Measurements from ENCODE around the gene IQGAP1. TPM values are rescaled to one million over a fixed set of nuclear protein-coding genes. Genes with fewer than 3 reads are reported as not detected.
"Not testable (repeated sequence)": the region's sequence is repeated elsewhere in the genome, so short reads cannot be mapped to it uniquely, and the experiment has no call there.

Gene IQGAP1
- total and polyA plus RNA-seq, 2 experiments from 2014 or later = 65.8 to 125 TPM

DNA sequence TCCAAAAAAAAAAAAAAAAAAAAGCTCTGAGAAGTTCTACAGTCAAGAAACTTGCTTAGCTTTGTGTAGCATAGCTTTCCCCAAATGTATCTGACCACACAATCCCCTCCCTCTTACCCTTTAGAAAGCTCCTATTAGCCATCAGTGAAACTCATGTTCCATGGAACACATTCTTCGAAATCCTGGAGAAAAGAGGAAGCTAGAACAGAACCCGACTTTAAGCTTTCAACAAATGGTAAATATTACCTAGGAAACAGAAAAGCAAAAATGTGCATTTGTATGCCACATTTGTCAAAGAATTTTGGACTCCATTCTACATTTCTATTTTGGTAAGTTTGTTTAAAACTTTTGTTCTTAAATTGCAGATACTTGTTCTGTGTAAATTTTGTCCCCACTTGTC is 124.2 kb downstream of the IQGAP1 start:
- TF ChIP-seq EZH2 (IDR thresholded peaks at IDR 0.05; ENCODE audit: borderline replicate concordance) = no peak
- H3K79me2 ChIP-seq = no peaks in the 10 kb centered on the region
- no peaks in the 10 kb centered on the region for H4K20me1 ChIP-seq (ENCODE audit: insufficient read depth, poor library complexity, severe bottlenecking)
- no peaks in the 10 kb centered on the region for H3K4me1 ChIP-seq (ENCODE audit: insufficient read depth)
- H3K27ac ChIP-seq = no peak overlapping the region
- H3K4me2 ChIP-seq = no peak overlapping the region
- H3K36me3 ChIP-seq (replicated peaks; ENCODE audit: insufficient read depth, low read depth) = no peaks in the 10 kb centered on the region
- no peaks in the 10 kb centered on the region for H3K9me2 ChIP-seq (replicated peaks; ENCODE audit: insufficient read depth)
- no peak overlapping the region for H3K4me3 ChIP-seq
- no peaks in the 10 kb centered on the region for H3K9me3 ChIP-seq (ENCODE audit: low read depth)
- no peaks in the 10 kb centered on the region for H3K27me3 ChIP-seq
- 92% methylated on average over 2 of the region's 2 CpGs for WGBS (ENCODE audit: low lambda C conversion rate, missing lambda C conversion rate)
- no peak overlapping the region for H2AFZ ChIP-seq
- DNase-seq (ENCODE audit: low spot score) = no peak

DNA sequence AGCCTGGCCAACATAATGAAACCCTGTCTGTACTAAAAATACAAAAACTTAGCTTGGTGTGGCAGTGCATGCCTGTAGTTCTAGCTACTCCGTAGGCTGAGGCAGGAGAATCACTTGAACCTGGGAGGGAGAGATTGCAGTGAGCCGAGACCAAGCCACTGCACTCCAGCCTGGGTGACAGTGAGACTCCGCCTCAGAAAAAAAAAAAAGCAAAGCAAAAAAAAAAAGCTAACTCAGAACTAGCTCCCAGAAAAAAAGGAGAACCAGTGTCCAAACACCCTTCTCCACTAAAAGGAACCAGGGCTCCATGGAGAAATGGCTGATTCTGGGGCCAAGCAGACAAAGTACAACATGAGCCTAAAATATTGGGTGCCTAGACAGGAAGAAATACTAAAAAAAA is 124.9 kb downstream of the IQGAP1 start:
- DNase-seq (ENCODE audit: low spot score) = no peak
- Histone ChIP-seq H3K9me3 (ENCODE audit: low read depth) (no peaks in the 10 kb centered on the region), H3K4me2 (no peak overlapping the region), H2AFZ (no peak overlapping the region), H3K79me2 (no peaks in the 10 kb centered on the region), H3K27ac (no peak overlapping the region), H3K27me3 (no peaks in the 10 kb centered on the region), H3K4me1 (ENCODE audit: insufficient read depth) (no peaks in the 10 kb centered on the region), H4K20me1 (ENCODE audit: insufficient read depth, poor library complexity, severe bottlenecking) (no peaks in the 10 kb centered on the region), H3K4me3 (no peak overlapping the region), H3K36me3 (replicated peaks; ENCODE audit: insufficient read depth, low read depth) (no peaks in the 10 kb centered on the region), H3K9me2 (replicated peaks; ENCODE audit: insufficient read depth) (no peaks in the 10 kb centered on the region)
- TF ChIP-seq EZH2 (IDR thresholded peaks at IDR 0.05; ENCODE audit: borderline replicate concordance) = no peak
- WGBS (ENCODE audit: low lambda C conversion rate, missing lambda C conversion rate) = 95% methylated on average over 3 of the region's 3 CpGs

DNA sequence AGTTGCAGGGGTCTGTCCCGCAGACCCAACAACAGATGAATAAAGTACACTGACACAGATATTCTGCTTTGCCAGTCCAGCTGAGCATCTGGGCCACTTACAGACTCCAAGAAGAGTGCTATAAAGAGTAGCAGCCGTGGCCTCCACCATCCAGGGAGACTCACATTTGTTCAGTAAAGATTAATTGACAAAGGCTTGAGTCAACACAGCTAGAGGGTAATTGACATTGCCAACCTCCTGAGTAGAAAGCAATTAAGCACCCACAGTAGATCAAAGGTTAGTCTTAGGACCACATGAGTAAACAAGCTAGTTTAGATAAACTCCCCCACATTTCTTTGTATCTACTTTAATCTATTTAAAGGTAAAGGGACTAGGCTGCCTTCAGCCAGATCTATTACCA is 125.4 kb downstream of the IQGAP1 start:
- TF ChIP-seq EZH2phosphoT487 (IDR thresholded peaks at IDR 0.05; ENCODE audit: low read depth, severe bottlenecking, unreplicated experiment) = no peak
- TF ChIP-seq, protein P1, sequence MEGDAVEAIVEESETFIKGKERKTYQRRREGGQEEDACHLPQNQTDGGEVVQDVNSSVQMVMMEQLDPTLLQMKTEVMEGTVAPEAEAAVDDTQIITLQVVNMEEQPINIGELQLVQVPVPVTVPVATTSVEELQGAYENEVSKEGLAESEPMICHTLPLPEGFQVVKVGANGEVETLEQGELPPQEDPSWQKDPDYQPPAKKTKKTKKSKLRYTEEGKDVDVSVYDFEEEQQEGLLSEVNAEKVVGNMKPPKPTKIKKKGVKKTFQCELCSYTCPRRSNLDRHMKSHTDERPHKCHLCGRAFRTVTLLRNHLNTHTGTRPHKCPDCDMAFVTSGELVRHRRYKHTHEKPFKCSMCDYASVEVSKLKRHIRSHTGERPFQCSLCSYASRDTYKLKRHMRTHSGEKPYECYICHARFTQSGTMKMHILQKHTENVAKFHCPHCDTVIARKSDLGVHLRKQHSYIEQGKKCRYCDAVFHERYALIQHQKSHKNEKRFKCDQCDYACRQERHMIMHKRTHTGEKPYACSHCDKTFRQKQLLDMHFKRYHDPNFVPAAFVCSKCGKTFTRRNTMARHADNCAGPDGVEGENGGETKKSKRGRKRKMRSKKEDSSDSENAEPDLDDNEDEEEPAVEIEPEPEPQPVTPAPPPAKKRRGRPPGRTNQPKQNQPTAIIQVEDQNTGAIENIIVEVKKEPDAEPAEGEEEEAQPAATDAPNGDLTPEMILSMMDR (IDR thresholded peaks at IDR 0.05; ENCODE audit: poor library complexity) = no peak
- no peak for TF ChIP-seq EZH2 (IDR thresholded peaks at IDR 0.05; ENCODE audit: borderline replicate concordance)
- Histone ChIP-seq H3K27me3 (no peaks in the 10 kb centered on the region), H3K4me1 (ENCODE audit: insufficient read depth) (no peaks in the 10 kb centered on the region), H3K4me2 (no peak overlapping the region), H3K4me3 (no peak overlapping the region), H3K36me3 (replicated peaks; ENCODE audit: insufficient read depth, low read depth) (no peaks in the 10 kb centered on the region), H3K79me2 (no peaks in the 10 kb centered on the region), H3K27ac (no peak overlapping the region), H3K9me2 (replicated peaks; ENCODE audit: insufficient read depth) (no peaks in the 10 kb centered on the region), H3K9me3 (ENCODE audit: low read depth) (no peaks in the 10 kb centered on the region), H4K20me1 (ENCODE audit: insufficient read depth, poor library complexity, severe bottlenecking) (no peaks in the 10 kb centered on the region), H2AFZ (no peak overlapping the region)
- WGBS (ENCODE audit: low lambda C conversion rate, missing lambda C conversion rate) = 87% methylated on average over 2 of the region's 2 CpGs
- DNase-seq (ENCODE audit: low spot score) = peak; percentile 8

- not testable (repeated sequence) for H3K36me3 ChIP-seq (replicated peaks; ENCODE audit: insufficient read depth, low read depth); H3K4me1 ChIP-seq (ENCODE audit: insufficient read depth); H4K20me1 ChIP-seq (ENCODE audit: insufficient read depth, poor library complexity, severe bottlenecking); H3K79me2 ChIP-seq; H3K27ac ChIP-seq; H3K9me3 ChIP-seq (ENCODE audit: low read depth); H3K9me2 ChIP-seq (replicated peaks; ENCODE audit: insufficient read depth); DNase-seq (ENCODE audit: low spot score); H3K27me3 ChIP-seq; H3K4me3 ChIP-seq; H3K4me2 ChIP-seq; H2AFZ ChIP-seq
- WGBS (ENCODE audit: low lambda C conversion rate, missing lambda C conversion rate) = 48% methylated on average over 2 of the region's 2 CpGs
Observed at GRCh38 chr15:90513893-90514292, 125.9 kb downstream of the IQGAP1 start.

DNA sequence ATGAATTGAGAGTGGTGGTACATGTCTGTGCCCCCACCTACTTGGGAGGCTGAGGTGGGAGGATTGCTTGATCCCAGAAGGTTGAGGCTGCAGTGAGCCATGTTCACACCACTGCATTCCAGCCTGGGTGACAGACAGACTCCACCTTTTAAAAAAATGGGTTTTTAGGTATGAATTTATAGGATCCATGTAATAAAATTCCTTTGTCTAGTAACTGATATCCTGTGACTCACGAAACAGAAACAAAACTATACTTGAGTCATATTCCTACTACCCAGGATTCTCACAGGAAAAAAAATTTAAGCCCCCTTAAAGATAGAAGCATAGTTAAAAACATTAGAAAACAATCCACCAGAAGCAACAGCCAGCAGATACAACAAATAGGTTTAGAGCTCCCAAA is 131.6 kb downstream of the IQGAP1 start:
- TF ChIP-seq EZH2 (IDR thresholded peaks at IDR 0.05; ENCODE audit: borderline replicate concordance) (no peak), EZH2phosphoT487 (IDR thresholded peaks at IDR 0.05; ENCODE audit: low read depth, severe bottlenecking, unreplicated experiment) (no peak)
- TF ChIP-seq, protein P1 (IDR thresholded peaks at IDR 0.05; ENCODE audit: poor library complexity) = no peak
- Histone ChIP-seq H2AFZ (no peak overlapping the region), H3K9me3 (ENCODE audit: low read depth) (no peaks in the 10 kb centered on the region), H3K79me2 (no peaks in the 10 kb centered on the region), H3K4me2 (no peak overlapping the region), H3K36me3 (replicated peaks; ENCODE audit: insufficient read depth, low read depth) (no peaks in the 10 kb centered on the region), H4K20me1 (ENCODE audit: insufficient read depth, poor library complexity, severe bottlenecking) (no peaks in the 10 kb centered on the region), H3K4me1 (ENCODE audit: insufficient read depth) (no peaks in the 10 kb centered on the region), H3K27me3 (no peaks in the 10 kb centered on the region), H3K4me3 (no peak overlapping the region), H3K27ac (no peak overlapping the region), H3K9me2 (replicated peaks; ENCODE audit: insufficient read depth) (no peaks in the 10 kb centered on the region)
- 67% methylated on average over 1 of the region's 1 CpG for WGBS (ENCODE audit: low lambda C conversion rate, missing lambda C conversion rate)
- DNase-seq (ENCODE audit: low spot score) = no peak

All from hepatocyte (in vitro differentiated cells).